ENCODE measurements around the gene JADE2.
"Not testable (repeated sequence)": the region's sequence is repeated elsewhere in the genome, so short reads cannot be mapped to it uniquely, and the experiment has no call there.

Gene JADE2

DNA sequence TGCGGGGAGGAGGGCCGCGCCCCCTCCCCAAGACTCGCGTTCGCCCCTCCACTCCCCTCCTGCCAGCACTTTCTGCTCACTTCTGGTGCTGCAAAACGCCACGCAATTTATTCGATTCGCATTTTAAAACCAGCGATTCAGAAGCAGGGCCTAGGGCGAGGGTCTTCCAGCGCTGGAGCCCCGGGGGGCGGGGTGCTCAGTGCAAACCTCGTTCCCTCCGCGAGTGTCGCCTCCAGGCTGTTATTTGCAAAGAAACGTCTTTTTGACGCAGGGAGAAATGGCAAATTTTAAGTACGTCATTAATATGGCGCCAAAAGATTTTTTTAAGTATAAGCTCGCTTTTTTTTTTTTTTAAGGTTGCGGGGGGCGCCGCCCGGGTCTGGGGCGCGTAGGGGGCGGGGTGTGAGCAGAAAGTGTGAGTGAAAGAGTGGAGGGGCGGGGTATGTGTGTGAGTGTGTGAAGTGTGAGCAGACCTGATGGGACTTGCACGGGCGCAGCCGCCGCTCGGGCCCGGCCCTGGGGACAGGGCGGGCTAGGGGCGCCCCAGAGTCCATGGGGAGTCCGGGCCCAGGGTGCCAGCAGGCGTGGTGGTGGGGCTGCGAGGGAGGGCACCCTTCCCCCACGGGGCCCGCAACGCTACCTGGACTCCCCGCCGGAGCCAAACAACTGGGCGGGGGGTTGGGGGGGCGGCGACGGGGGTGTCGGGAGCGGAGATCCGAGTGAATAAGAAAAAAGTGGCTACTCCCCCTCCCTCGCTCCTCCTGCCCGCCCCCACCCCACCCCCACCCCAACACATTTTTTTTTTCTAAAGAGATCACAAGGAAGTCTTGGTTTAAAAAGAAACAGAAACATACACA, at the start of gene JADE2:
JADE2 (plus strand) TSS at position 845 of the 857 bp plus-strand sequence. CDS start 10,188 bp downstream, outside the sequence.
- DNase-seq: no peak

DNA sequence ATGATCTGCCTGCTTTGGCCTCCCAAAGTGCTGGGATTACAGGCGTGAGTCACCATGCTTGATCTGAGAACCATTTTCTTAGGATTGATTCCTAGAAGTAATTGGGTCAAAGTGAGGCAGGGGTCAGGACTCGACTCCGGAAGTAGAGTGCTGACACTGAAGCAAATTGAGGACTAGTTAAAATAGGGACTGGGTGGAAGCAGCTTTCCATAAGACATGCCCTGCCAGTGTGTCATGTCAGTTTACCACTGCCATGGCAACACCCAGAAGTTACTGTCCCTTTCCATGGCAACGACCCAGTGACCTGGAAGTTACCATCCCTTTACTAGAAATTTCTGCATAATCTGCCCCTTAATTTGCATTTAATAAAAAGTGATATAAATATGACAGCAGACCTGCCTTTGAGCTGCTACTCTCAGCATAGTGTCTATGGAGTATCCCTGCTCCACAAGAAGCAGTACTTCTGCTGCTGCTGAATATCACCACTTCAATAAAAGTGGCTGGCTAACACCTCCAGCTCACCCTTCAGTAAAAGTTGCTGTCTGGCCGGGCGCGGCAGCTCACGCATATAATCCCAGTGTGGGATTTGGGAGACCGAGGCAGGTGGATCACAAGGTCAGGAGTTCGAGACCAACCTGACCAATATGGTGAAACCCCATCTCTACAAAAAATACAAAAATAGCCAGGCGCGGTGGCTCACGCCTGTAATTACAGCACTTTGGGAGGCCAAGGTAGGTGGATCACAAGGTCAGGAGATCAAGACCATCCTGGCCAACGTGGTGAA, 47.8 kb upstream of the JADE2 start:
- no peak for DNase-seq

DNA sequence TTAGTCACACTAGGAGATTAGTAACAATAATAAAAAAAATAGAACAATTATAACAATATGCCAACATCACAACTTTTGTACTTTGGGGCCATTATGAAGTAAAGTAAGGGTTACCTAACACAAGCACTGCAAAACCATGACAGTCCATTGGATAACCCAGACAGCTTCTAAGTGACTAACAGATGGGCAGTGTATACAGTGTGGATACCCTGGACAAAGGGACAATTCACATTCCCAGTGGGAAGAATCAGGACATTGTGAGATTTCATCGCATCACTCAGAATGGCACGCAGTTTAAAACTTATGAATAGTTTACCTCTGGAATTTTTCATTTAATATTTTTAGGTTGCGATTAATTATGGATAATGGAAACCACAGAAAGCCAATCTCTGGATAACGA, 45.6 kb upstream of the JADE2 start:
- no peak for DNase-seq

DNA sequence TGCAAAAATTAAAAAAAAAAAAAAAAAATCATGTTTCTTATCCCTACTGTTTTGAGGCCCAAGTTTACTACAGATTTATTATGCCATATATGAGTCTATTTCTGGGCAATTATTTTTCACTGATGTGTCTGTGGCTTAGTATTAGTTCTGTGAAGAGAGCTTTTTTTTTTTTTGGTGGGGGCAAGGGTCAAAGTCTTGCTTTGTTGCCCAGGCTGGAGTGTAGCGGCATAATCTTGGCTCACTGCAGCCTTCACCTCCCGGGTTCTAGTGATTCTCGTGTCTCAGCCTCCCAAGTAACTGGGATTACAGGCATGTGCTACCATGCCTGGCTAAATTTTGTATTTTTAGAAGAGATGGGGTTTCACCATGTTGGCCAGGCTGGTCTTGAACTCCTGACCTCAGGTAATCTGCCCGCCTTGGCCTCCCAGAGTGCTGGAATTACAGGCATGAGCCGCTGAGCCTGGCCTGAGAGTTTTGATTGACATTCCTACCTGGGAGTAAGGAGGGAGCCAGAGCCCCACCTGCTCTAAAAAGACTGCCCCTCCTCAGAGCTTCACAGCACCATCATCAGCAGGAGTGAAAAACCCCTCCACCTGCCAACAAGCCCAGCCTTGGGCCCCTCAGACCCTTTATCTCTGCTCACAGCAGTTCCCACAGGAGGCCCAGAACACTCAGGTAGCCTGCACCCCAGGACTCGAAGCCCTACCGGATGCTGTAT, 36.1 kb upstream of the JADE2 start:
- no peak for DNase-seq

DNA sequence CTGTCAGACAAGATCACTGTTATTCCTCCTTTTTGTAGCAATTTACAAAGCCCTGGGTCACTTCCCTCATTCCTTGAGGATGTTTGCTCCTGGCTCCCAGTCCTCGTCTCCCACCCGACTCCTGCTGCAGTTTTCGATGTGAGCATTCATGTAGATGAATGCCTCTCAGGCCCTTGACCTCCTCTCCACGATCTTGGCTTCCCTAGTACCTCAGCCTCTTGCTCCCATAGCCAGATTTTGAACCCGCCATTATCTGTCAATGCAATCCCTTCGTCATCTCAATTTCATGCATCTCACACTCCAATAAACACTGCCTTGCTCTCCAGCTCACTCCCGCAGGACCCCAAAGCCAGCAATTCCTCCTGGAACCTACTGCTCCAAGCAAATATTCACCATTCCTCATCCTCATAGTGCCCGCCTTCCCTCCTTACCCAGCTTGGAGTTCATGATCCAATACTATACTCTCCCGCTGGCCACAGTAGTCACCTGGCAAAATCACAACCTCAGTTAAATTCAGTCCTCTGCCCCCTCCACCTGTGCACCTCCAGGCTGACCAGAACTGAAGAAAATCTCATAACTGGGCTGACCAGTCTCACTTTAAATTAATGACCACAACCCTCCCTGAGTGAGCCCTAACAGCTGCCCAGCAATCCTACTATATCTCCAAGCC, 35.1 kb upstream of the JADE2 start:
- no peak for DNase-seq

DNA sequence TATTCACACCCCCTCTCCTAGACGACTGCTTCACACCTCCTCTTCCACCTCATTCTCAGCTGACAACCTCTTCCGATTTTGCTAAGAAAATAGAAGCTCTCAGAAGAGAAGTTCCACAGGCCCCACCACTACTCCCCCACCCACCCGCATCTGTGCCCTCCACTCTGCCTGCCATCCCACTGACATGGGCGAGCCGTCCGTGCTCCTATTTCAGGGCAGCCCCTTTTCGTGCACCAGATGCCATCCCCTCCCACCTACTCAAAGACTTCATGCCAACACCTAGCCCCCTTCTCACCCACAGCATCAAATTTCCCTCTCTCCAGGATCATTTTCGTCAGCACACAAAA, 34.6 kb upstream of the JADE2 start:
- no peak for DNase-seq

DNA sequence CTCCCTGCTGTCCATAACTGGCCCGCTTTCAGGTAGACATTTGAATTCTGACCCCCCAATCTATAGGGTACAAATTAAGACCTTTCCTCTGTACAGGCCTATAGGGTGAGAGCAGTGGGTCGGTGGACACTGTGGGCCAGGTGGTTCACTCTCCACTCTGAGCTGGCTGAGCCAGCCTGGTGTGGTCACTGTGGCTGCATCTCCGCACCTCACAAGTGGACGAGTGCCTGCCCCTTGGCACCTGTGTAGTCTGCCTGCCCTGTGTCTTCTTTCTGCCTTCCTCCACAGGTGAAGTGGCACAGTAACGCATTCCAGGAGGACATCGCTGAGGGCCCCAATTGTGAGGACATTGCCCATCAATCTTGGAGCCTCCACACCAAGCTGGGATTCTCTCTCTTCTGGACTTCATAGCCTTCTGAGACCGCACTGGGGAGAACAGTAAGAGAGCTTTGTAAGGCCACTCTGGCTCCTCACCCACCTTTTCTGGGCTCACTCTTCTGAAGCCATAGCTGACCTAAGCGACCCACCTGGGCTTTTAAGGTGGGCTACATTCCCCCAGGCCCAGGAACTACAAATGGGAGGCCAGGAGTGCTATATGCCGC, 33.5 kb upstream of the JADE2 start:
- no peak for DNase-seq

DNA sequence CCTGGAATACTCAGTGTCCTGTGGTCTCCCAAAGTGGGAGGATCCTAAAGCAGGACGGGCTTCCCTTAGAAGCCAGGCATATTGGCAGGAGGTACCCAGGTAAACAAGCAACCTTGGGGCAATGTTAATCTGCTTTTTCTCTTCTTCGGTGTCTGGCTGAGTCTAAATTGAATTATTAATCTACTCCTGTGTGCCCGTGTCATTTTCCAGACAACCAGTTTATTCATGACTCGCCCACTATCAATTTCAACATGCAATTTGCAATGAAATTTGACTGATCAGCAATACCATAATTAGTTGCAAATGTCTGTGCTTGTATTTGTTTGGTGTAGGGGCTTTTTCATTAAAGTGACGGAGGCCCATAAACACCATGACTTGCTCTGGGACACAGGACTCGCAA, 32.9 kb upstream of the JADE2 start:
- DNase-seq: no peak

DNA sequence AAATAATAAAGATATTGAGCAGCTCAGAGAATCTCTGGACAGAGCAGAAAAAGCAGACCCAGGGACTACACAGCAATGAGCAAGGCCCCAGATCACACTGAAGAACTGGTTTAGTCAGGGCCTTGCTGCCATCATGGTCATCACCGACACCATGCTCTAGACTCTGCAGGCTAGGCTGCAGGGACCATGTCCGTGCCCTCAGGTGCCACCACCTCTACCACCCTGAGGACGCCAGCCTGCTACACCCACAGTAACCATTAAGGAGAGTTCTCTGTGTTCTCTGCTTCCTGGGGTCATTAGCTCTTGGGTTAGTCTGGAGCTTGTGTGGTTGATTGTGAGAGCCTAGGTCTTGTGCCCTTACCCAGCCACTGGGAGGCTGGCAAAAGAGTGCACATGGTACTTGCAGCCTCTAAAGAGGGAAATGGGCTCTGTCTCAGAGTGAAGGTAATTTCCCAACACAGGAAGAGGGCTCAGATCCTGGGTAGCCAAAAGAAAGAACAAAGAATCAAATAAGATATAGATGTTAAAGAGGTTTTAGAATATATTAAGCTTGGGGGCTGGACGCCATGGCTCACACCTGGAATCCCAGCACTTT, 31.9 kb upstream of the JADE2 start:
- DNase-seq: no peak

DNA sequence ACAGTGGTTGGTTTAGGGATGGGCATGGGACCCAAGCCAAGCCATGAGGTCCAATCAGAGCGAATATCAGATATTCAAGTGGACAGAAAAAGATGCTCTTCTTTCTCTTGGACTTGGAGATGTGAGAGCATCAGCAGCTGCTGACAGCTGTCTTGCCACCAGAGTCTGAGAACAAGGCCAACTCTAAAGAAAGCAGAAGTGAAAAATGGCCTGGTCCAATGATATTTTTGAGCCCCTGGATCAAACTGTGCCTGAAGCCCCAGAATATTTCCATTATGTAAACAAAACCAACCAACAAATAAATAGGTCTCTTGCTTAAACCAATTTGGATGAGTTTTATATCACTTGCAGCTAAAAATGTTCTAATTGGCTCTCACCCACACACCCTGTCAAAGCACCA, 30.7 kb upstream of the JADE2 start:
- no peak for DNase-seq

DNA sequence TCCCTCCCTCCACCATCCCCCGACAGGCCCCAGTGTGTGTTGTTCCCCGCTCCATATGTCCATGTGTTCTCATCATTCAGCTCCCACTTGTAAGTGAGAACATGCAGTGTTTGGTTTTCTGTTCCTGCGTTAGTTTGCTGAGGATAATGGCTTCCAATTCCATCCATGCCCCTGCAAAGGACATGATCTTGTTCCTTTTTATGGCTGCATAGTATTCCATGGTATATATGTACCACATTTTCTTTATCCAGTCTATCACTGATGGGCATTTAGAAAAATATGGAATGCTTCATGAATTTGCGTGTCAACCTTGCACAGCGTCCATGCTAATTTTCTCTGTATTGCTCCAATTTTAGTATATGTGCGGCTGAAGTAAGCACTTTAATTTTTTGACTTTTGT, 25.6 kb upstream of the JADE2 start:
- not testable (repeated sequence) for DNase-seq

DNA sequence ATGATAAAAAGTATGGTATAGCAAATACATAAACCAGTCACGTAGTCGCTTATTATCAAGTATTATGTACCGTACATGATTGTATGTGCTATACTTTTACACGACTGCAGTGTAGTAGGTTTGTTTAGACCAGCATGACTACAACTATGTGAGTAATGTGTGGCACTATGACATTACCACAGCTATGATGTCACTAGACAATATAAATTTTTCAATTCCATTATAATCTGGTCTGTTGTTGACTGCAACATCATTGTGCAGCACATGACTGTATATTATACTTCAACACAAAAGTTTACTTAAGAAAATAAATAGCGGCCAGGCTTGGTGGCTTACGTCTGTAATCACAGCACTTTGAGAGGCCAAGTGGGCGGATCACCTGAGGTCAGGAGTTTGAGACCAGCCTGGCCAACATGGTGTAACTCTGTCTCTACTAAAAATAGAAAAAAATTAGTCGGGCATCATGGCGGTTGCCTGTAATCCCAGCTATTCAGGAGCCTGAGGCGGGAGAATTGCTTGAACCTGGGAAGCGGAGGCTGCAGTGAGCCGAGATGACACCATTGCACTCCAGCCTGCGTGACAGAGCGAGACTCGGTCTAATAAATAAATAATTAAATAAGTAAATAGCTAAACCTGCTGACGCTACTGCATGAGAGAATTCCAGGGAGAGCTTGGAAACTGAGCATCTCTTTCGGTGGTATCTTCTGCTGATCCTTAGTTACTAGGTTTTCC, 24.6 kb upstream of the JADE2 start:
- DNase-seq: no peak

DNA sequence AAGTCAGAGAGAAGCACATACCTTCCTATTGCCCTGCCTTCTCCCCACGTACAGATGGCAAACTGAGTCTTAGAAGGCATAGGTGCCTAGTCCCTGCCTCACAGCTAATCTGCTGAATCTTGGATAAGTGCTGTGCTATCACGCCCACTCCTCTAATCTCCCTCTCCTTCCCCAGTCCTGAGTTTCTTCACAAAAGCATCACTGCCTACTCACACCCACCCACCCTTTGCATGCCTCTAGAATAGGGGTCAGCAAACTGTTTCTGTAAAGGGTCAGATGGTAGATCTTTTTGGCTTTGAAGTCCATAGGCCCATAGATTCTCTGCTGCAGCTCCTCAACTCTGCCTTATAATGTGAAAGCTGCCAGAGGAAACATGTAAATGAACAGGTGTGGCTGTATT, 23.2 kb upstream of the JADE2 start:
- no peak for DNase-seq

DNA sequence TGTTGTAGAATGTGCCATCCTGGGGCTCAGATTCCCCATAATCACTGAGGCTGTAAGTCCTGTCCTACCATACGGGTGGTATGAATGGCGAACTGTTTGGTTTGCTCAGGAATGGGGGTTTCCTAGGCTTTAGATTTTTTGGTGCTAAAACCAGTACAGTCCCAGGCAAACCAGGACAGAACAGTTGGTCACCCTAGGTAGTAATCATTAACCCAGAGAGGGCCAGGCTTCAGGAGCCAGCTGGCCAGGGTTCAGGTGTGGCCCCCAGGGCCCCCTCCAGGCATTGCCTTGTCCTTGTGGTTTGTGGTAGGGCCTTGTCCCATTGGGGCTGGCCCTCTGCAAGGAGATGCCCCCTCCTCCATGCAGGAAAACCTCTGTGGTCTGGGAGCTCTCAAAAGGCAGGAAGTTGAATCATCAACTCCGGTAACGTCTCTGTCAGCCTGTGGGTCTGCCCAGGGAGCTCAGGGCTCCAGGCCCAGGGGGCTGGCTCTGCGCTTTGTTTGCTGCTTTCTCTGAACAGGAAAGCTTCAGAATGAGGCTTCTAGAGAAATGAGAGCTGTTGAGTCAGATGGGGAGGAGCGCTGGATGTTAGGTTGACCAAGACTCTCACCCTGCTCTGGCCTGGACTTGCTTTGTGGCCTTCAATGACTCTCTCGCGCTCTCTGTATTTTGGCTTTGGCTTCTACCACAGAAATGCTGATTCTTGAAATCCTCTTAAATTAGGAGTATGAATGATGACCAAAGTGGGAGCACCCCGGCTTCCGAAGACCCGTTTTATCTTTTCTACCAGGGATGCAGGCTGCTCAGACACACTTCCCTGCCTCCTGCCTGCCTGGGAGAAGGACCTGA, 22.2 kb upstream of the JADE2 start:
- no peak for DNase-seq

DNA sequence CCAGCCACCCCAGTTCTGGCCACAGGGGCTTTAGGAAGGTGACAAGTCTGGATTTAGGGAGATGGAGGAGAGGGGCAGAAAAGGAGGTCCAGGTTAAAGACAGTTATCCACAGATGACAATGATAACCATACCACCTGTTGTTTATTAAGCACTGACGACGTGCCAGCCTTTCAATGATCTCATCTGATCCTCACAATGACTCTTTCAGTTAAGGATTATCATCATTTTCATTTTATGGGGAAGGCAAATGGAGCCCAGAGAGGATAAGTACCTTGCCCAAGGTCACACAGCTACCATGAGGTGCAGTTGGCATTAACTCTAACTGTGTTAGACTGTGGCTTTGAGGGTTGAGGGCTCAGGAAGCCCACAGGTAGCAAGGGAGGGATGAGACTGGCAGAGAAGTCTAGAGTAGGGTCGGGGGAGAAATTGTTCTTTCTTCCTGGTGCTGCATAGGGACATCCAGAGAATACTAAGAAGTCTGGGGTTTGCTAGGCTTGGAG, 21.5 kb upstream of the JADE2 start:
- no peak for DNase-seq

DNA sequence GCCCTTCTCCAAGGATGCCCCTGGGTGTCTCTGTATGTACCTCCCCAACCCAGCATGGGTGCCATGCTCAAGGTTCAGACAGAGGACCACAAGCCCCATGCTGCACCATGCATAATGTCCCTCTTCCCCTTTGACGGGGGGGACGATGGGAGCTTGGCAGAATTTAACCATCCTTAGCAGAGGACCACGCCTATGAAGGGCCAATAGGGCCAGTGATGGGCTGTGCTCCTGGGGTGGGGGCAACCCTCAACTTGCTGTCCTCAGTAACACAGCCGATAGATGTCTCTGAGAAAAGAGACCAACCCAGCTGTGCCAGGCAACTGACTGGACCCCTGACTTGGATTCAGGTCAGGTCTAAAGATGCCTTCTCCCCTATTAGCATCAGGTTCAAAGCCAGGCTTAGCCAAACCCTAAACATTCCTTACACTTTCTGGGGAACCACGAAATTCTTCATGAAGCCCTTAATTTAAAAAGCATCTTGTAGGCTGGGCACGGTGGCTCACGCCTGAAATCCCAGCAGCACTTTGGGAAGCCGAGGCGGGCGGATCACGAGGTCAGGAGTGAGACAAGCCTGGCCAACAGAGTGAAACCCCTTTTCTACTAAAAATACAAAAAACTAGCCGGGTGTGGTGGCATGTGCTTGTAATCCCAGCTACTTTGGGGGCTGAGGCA, 20.7 kb upstream of the JADE2 start:
- DNase-seq: no peak

DNA sequence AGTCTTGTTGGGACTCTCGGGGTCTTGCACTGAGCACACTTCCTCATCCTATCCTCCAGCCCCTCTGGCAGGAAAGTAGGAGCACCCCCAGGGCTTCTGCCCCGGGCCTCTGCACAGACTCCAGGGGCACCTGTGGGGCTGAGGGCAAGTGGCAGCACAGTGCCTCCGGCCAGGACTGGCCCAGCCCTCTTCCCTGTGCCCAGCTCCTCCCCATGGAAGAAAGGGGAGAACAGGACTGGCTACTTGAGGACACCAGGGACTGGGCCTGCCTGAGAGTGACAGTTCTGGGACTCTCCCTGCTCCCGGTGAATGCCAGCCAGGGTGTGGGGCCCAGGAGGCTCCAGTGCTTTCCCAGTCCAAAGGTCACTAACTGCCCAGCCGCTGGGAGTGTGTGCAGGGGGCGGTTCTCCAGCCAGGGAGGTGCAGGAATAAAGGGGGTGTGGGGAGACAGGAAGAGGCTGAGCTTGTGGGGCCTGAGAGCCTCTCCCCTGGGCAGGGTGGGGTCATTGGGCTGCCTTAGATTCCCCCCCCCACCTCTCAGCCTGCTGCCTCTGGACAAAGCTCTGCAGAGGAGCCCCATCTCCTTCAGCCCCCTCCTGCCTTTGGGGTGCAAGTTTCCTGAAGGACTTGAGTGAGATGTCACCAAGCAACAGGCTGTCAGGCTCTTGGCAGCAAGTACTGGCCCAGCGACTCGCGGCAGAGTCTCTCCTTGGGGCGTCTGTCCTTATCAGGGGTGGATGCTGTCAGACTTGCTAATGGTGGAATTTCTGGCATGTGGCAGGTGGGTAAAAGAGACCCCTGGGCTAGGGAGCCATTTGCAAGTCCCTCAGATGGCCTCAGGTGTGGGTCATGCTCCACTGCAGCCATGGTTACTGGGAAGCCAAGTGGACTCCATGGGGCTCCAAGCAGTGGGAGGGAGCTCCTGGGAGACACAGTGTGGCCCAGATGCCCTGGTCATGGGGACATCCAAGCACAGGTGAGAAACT, 19.1 kb upstream of the JADE2 start:
- DNase-seq: no peak

DNA sequence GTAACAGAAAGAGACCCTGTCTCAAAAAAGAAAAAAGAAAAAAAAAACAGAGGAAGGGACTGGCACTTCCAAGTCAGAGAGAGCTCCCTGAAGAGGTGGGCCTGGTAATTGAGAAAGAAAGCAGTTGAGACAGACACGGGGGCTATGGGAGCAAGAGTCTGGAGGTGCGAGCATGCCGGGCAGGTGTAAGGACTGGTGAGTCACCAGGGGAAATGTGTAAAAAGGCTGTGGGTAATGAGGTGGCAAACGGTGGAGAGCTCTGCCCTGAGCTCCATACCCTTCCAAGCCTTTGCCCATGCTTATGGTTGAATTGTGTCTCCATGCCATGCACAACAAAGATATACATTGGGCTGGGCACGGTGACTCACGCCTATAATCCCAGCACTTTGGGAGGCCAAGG, 18.0 kb upstream of the JADE2 start:
- DNase-seq: no peak

All from NCI-H187 treated with DMSO at 0.1 percent for 48 hours (cell line).